Prostate gland (tissue), 2 donors: ENCODE measurements around the gene C3orf80. TPM values are rescaled to one million over a fixed set of nuclear protein-coding genes. Genes with fewer than 3 reads are reported as not detected.
"Not testable (repeated sequence)": the region's sequence is repeated elsewhere in the genome, so short reads cannot be mapped to it uniquely, and the experiment has no call there.

Source experiments
- DNase-seq: peaks from one replicate; pipeline ENCODE4 v3.0.0-alpha.2; 2019; ENCODE audit warnings: low spot score
- H3K27ac ChIP-seq, 2 donors: fragments of 200-600 bp; sonication (generic); 2 replicates each; pipeline ENCODE4 v1.5.1; 2017 to 2019
- H3K27me3 ChIP-seq: fragments of 200-600 bp; sonication (generic); replicated peaks from 2 replicates; pipeline ENCODE4 v1.5.1; 2019; ENCODE audit not compliant: insufficient read depth
- H3K36me3 ChIP-seq, 2 donors: fragments of 200-600 bp; sonication (generic); 1 replicate in 1 of 2; 2 replicates in 1 of 2; pipeline versions ENCODE4 v1.5.1 to v1.8.1; 2017 to 2019
- H3K4me1 ChIP-seq: fragments of 200-600 bp; sonication (generic); replicated peaks from 2 replicates; pipeline ENCODE4 v1.5.1; 2019
- H3K4me3 ChIP-seq, 2 donors: fragments of 200-600 bp; sonication (generic); 2 replicates each; pipeline ENCODE4 v1.5.1; 2017 to 2019
- H3K9me3 ChIP-seq: fragments of 200-600 bp; sonication (generic); 2 replicates; pipeline ENCODE4 v1.5.1; 2017
- CTCF ChIP-seq, 4 experiments: fragments of 200-600 bp in 2 of 4; fragments of 450-650 bp in 2 of 4; sonication (generic) in 2 of 4; IDR thresholded peaks; 1 replicate in 3 of 4; 2 replicates in 1 of 4; pipeline ENCODE4 v1.5.1; 2016 to 2019; ENCODE audit warnings: antibody characterized with exemption in 4 of 4, mild to moderate bottlenecking in 2 of 4, moderate library complexity in 2 of 4
- POLR2A ChIP-seq: fragments of 450-650 bp; IDR thresholded peaks from one replicate; pipeline ENCODE4 v1.6.1; 2016; ENCODE audit warnings: antibody characterized with exemption, mild to moderate bottlenecking
- POLR2AphosphoS5 ChIP-seq: sonication (generic); formaldehyde crosslinking; IDR thresholded peaks from one replicate; pipeline ENCODE4 v1.6.1; 2017; ENCODE audit warnings: antibody characterized with exemption
- WGBS: methylation state at CpG from one replicate; pipeline ENCODE4 v1.1.5; 2018; 5-methylcytosine and 5-hydroxymethylcytosine counted together
- intact Hi-C: fragments of 100-400 bp; cut with DNase I; formaldehyde crosslinking; loops from one replicate; pipeline ENCODE4 v1.14.2; 2022
- total RNA-seq, 2 donors: library from RNA; depleted of rRNA; stranded (reverse); fragments of >200 nt; gene quantifications; one replicate each; pipeline ENCODE4 v1.1.0, GENCODE V29; 2016

C3orf80 gene
- total RNA-seq, 2 donors from 2014 or later: 0.41 to 0.68 TPM

- WGBS: 18% methylated on average over 16 of the region's 16 CpGs
- Histone ChIP-seq H3K27ac (no peak overlapping the region), H3K4me1 (no peaks in the 10 kb centered on the region), H3K9me3 (no peaks in the 10 kb centered on the region), H3K36me3 (no peaks in the 10 kb centered on the region), H3K27me3 (no peaks in the 10 kb centered on the region), H3K4me3 (peak overlapping the region; percentile 34 to 37)
- TF ChIP-seq CTCF (IDR thresholded peaks at IDR 0.05): no peak
- no peak for TF ChIP-seq POLR2AphosphoS5
- no peak for TF ChIP-seq POLR2A
- no peak for DNase-seq
- intact Hi-C loops: no loop called here
These were observed 429 bp upstream of the C3orf80 start for GRCh38 chr3:160224811-160225175.

GRCh38 chr3:160226026-160226907 lies 1.0 kb downstream of the C3orf80 start:
- intact Hi-C loops: no loop called here
- Histone ChIP-seq H3K36me3 (no peaks in the 10 kb centered on the region), H3K9me3 (no peaks in the 10 kb centered on the region), H3K4me3 (peak overlapping the region; percentile 34 to 37), H3K27me3 (no peaks in the 10 kb centered on the region), H3K27ac (no peak overlapping the region), H3K4me1 (no peaks in the 10 kb centered on the region)
- TF ChIP-seq POLR2A (no peak), POLR2AphosphoS5 (no peak), CTCF (IDR thresholded peaks at IDR 0.05) (no peak)
- DNase-seq: no peak
- 8% methylated on average over 39 of the region's 87 CpGs for WGBS

GRCh38 chr3:160227419-160227818 lies 2.2 kb downstream of the C3orf80 start:
- Histone ChIP-seq H3K4me3 (no peak overlapping the region), H3K36me3 (no peaks in the 10 kb centered on the region), H3K9me3 (no peaks in the 10 kb centered on the region), H3K27ac (no peak overlapping the region), H3K27me3 (no peaks in the 10 kb centered on the region), H3K4me1 (no peaks in the 10 kb centered on the region)
- 67% methylated on average over 3 of the region's 3 CpGs for WGBS
- intact Hi-C loops: no loop called here
- DNase-seq: no peak
- TF ChIP-seq POLR2A (no peak), CTCF (IDR thresholded peaks at IDR 0.05) (no peak), POLR2AphosphoS5 (no peak)

GRCh38 chr3:160232014-160232413 lies 6.8 kb downstream of the C3orf80 start:
- Histone ChIP-seq H3K36me3 (no peaks in the 10 kb centered on the region), H3K9me3 (no peaks in the 10 kb centered on the region), H3K4me3 (no peak overlapping the region), H3K4me1 (no peaks in the 10 kb centered on the region), H3K27ac (no peak overlapping the region), H3K27me3 (no peaks in the 10 kb centered on the region)
- TF ChIP-seq POLR2A (no peak), CTCF (IDR thresholded peaks at IDR 0.05) (no peak)
- 72% methylated on average over 3 of the region's 3 CpGs for WGBS
- no peak for DNase-seq
- intact Hi-C loops: no loop called here

GRCh38 chr3:160240719-160241118 lies 15.5 kb downstream of the C3orf80 start:
- H3K4me3 ChIP-seq, H3K9me3 ChIP-seq, H3K36me3 ChIP-seq, intact Hi-C loops, H3K27me3 ChIP-seq, H3K27ac ChIP-seq, DNase-seq, H3K4me1 ChIP-seq: not testable (repeated sequence)
- WGBS: 92% methylated on average over 6 of the region's 6 CpGs
